HG02981 (cell line): ENCODE data around the gene CDK13.
"Not testable (repeated sequence)": the region's sequence is repeated elsewhere in the genome, so short reads cannot be mapped to it uniquely, and the experiment has no call there.

Experiments
- ATAC-seq: cut with Tn5 transposase; IDR thresholded peaks from one replicate; pipeline ENCODE4 v1.9.1; 2021; ENCODE audit warnings: mild to moderate bottlenecking, moderate library complexity; ENCODE audit not compliant: unreplicated experiment

Gene CDK13

GRCh38 chr7:40095695-40096327, 145.8 kb downstream of the CDK13 start:
- no peak for ATAC-seq

- no peak for ATAC-seq
These were observed 147.7 kb downstream of the CDK13 start for GRCh38 chr7:40097728-40098127.

- ATAC-seq: no peak
These were observed 148.8 kb downstream of the CDK13 start for GRCh38 chr7:40098810-40099209.

GRCh38 chr7:40099837-40100236, 149.8 kb downstream of the CDK13 start:
- ATAC-seq: no peak

GRCh38 chr7:40101201-40101600, 151.1 kb downstream of the CDK13 start:
- no peak for ATAC-seq

- ATAC-seq: no peak
These were observed 152.8 kb downstream of the CDK13 start for GRCh38 chr7:40102897-40103296.

GRCh38 chr7:40105879-40106473, 155.9 kb downstream of the CDK13 start:
- no peak for ATAC-seq

- ATAC-seq: no peak
These were observed 165.9 kb downstream of the CDK13 start for GRCh38 chr7:40115936-40116335.

GRCh38 chr7:40117199-40117598, 167.1 kb downstream of the CDK13 start:
- not testable (repeated sequence) for ATAC-seq

GRCh38 chr7:40118201-40118600, 168.1 kb downstream of the CDK13 start:
- ATAC-seq: not testable (repeated sequence)

GRCh38 chr7:40120020-40120419, 170.0 kb downstream of the CDK13 start:
- no peak for ATAC-seq

- not testable (repeated sequence) for ATAC-seq
These were observed 172.3 kb downstream of the CDK13 start for GRCh38 chr7:40122100-40122939.

- no peak for ATAC-seq
These were observed 172.8 kb downstream of the CDK13 start for GRCh38 chr7:40122940-40123254.

GRCh38 chr7:40133561-40134427, 183.7 kb downstream of the CDK13 start:
- peak; percentile 1 for ATAC-seq

- ATAC-seq: peak; percentile 85
These were observed 184.6 kb downstream of the CDK13 start, which contains the start of the genes MPLKIP and SUGCT for GRCh38 chr7:40134428-40135316. Gene MPLKIP (minus strand): TSS chr7:40134622. CDS start chr7:40134567, 55 bp downstream. Gene SUGCT (plus strand): TSS chr7:40135005.

GRCh38 chr7:40135317-40135610, 185.2 kb downstream of the CDK13 start:
- no peak for ATAC-seq

- ATAC-seq: no peak
These were observed 187.5 kb downstream of the CDK13 start for GRCh38 chr7:40137563-40137962.

GRCh38 chr7:40138973-40139372, 188.9 kb downstream of the CDK13 start:
- no peak for ATAC-seq

- not testable (repeated sequence) for ATAC-seq
These were observed 189.8 kb downstream of the CDK13 start for GRCh38 chr7:40139891-40140290.

- not testable (repeated sequence) for ATAC-seq
These were observed 191.9 kb downstream of the CDK13 start for GRCh38 chr7:40141916-40142315.
